SK-N-MC (cell line): ENCODE measurements around the gene CADPS.

Experiments used
- DNase-seq: peaks from one replicate; pipeline ENCODE4 v3.0.0-alpha.2; 2011; ENCODE audit warnings: low read depth, low spot score
- H3K27ac ChIP-seq: fragments of 200-600 bp; sonication (generic); 2 replicates; pipeline ENCODE4 v1.5.1; 2016; ENCODE audit warnings: mixed run types
- H3K36me3 ChIP-seq: fragments of 200-600 bp; sonication (generic); 2 replicates; pipeline ENCODE4 v1.6.1; 2017; ENCODE audit warnings: antibody characterized with exemption, low read length, mixed read lengths; ENCODE audit not compliant: insufficient read depth
- H3K4me3 ChIP-seq: fragments of 200-600 bp; sonication (generic); 2 replicates; pipeline ENCODE4 v1.5.1; 2016
- H3K9ac ChIP-seq: fragments of 200-600 bp; sonication (generic); 2 replicates; pipeline ENCODE4 v1.8.0; 2017; ENCODE audit warnings: mixed run types, mixed read lengths; ENCODE audit not compliant: insufficient read length
- H3K9me3 ChIP-seq: fragments of 200-600 bp; sonication (generic); 2 replicates; pipeline ENCODE4 v1.6.1; 2017; ENCODE audit warnings: low read depth, mild to moderate bottlenecking, antibody characterized with exemption, low read length, moderate library complexity, mixed read lengths
- EZH2 ChIP-seq: fragments of 200-600 bp; sonication (generic); IDR thresholded peaks from one replicate; pipeline ENCODE4 v1.6.1; 2017; ENCODE audit warnings: antibody characterized with exemption
- FOXP2 ChIP-seq: optimal IDR thresholded peaks from 2 replicates; pipeline ENCODE3; 2011; ENCODE audit warnings: mild to moderate bottlenecking, moderate library complexity; ENCODE audit not compliant: insufficient read depth; ENCODE audit errors: extremely low read length, control extremely low read depth
- POLR2AphosphoS5 ChIP-seq: IDR thresholded peaks from 2 replicates; pipeline ENCODE4 v1.6.1; 2012; ENCODE audit warnings: mild to moderate bottlenecking, low read depth, low read length, borderline replicate concordance

CADPS gene

GRCh38 chr3:62647711-62648110 is 227.5 kb downstream of the CADPS start:
- no peak overlapping the region for H3K27ac ChIP-seq
- H3K9me3 ChIP-seq = no peaks in the 10 kb centered on the region
- no peaks in the 10 kb centered on the region for H3K36me3 ChIP-seq
- no peak overlapping the region for H3K4me3 ChIP-seq
- no peak for DNase-seq
- no peak overlapping the region for H3K9ac ChIP-seq
- TF ChIP-seq POLR2AphosphoS5 (no peak), FOXP2 (no peak), EZH2 (no peak)

- TF ChIP-seq FOXP2 (no peak), POLR2AphosphoS5 (no peak), EZH2 (no peak)
- Histone ChIP-seq H3K4me3 (no peak overlapping the region), H3K9ac (no peak overlapping the region), H3K27ac (no peak overlapping the region), H3K36me3 (no peaks in the 10 kb centered on the region), H3K9me3 (no peaks in the 10 kb centered on the region)
- no peak for DNase-seq
Measured at GRCh38 chr3:62644493-62644892, 230.7 kb downstream of the CADPS start.

DNA sequence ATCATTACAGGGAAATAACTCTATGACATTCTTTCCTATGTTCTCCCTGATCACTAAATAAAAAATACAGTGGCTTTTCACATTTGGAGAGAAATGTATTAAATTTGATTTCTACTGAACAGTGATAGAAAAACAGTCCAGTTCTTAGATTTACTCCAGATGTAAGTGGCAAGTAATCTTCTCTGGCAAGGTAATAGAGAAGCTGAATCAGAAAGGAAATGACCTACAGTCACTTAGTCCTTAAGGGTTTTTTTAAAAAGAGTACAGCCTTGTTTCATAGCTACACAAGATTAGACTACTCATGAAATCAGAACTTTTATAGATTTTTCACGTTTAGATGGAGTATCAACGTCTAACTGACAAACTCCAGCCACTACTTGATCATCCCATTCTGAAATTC is 236.9 kb downstream of the CADPS start:
- H3K27ac ChIP-seq = no peak overlapping the region
- no peaks in the 10 kb centered on the region for H3K36me3 ChIP-seq
- H3K4me3 ChIP-seq = no peak overlapping the region
- no peak overlapping the region for H3K9ac ChIP-seq
- TF ChIP-seq FOXP2 = no peak
- TF ChIP-seq EZH2 = no peak
- no peak for TF ChIP-seq POLR2AphosphoS5
- DNase-seq = no peak
- H3K9me3 ChIP-seq = no peaks in the 10 kb centered on the region

- Histone ChIP-seq H3K36me3 (no peaks in the 10 kb centered on the region), H3K9ac (no peak overlapping the region), H3K9me3 (no peaks in the 10 kb centered on the region), H3K4me3 (no peak overlapping the region), H3K27ac (no peak overlapping the region)
- TF ChIP-seq EZH2 (no peak), POLR2AphosphoS5 (no peak), FOXP2 (no peak)
- no peak for DNase-seq
Measured at GRCh38 chr3:62636235-62636826, 238.9 kb downstream of the CADPS start.

DNA sequence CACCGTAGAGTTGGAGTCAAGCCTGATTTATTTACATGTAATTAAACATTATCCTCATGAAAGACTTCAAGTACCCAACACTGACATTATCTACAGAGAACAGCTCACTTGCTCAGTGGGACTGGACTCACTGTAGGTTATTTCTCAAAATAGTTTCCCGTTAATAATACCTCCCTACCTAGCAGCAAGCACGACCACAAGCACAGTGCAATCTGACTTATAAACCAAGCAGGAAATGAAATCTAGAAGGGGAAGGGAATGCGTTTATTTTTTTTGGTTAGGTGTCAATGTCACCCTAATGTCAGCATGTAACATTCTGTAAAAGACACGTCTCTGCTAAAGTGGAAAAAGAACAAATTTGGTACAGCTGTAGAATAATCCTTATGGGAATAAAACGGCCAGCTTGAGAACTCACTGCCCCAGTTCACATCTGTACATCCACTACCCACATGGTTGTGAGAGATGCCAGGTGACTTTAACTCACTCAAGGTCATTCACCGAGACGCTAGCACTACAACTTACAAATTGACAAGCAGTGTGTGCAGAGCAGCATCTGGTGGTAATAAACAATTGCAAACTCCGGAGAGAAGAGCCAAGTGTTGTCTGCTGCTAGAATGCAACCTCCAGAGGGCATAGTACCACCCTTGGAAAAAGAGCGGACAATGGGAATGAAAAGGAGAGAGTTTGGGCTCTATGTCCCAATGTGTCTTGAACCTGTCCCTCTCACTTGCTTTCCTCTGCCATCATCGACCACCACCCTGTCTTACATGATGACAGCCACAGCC is 242.5 kb downstream of the CADPS start:
- Histone ChIP-seq H3K4me3 (no peak overlapping the region), H3K27ac (no peak overlapping the region), H3K36me3 (no peaks in the 10 kb centered on the region), H3K9me3 (no peaks in the 10 kb centered on the region), H3K9ac (no peak overlapping the region)
- no peak for TF ChIP-seq FOXP2
- no peak for TF ChIP-seq POLR2AphosphoS5
- TF ChIP-seq EZH2 = no peak
- DNase-seq = no peak

GRCh38 chr3:62631488-62631887 is 243.7 kb downstream of the CADPS start:
- no peak overlapping the region for H3K4me3 ChIP-seq
- H3K9ac ChIP-seq = no peak overlapping the region
- no peak overlapping the region for H3K27ac ChIP-seq
- DNase-seq = no peak
- no peaks in the 10 kb centered on the region for H3K36me3 ChIP-seq
- TF ChIP-seq FOXP2 (no peak), EZH2 (no peak)
- no peaks in the 10 kb centered on the region for H3K9me3 ChIP-seq

DNA sequence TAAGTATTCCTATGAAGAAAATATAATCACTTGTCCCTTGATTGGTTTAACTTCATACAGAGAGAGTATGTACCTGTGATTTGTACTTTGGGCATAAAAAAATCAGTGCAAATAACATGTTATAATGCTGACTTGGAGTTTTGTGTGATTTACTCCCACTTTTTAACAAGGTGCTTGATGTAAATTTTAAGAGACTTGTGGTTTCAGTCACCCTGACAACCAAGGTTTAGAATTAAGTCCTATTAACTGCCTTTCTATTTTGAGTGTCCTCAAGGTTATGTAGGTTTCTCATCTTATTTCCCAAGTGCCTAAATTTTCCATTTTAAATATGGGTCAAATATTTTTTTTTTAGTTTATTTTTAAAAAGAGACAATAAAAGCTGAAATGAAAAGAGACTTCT is 244.6 kb downstream of the CADPS start:
- Histone ChIP-seq H3K36me3 (no peaks in the 10 kb centered on the region), H3K27ac (no peak overlapping the region), H3K4me3 (no peak overlapping the region), H3K9ac (no peak overlapping the region), H3K9me3 (no peaks in the 10 kb centered on the region)
- DNase-seq = no peak
- TF ChIP-seq EZH2 = no peak

- no peak overlapping the region for H3K4me3 ChIP-seq
- no peak overlapping the region for H3K9ac ChIP-seq
- TF ChIP-seq EZH2 = no peak
- TF ChIP-seq FOXP2 = no peak
- no peak for TF ChIP-seq POLR2AphosphoS5
- no peak overlapping the region for H3K27ac ChIP-seq
- H3K36me3 ChIP-seq = no peaks in the 10 kb centered on the region
- DNase-seq = no peak
- no peaks in the 10 kb centered on the region for H3K9me3 ChIP-seq
Measured at GRCh38 chr3:62625268-62625667, 249.9 kb downstream of the CADPS start.

DNA sequence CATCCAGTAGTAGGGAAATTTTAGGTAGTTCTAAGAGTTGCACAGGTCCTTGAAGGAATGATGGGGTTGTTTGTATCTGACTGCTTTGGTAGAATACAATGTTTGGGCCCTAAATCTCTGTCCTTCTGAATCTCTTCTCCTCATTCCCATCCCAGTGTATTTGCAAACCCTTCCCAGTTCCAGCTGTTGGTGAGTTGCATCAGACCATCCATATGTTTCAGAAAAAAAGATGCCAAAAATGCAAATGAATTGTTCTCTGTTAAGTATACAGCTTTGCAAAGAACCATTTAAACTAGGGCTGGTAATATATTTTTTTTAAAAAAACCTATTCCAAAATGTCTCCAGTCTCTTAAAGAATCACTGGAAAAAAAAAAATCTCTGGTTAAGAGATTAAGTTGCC is 251.0 kb downstream of the CADPS start:
- Histone ChIP-seq H3K9ac (no peak overlapping the region), H3K27ac (no peak overlapping the region)

More for the DNA sequence above, 251.0 kb downstream of the CADPS start:
- no peak overlapping the region for H3K4me3 ChIP-seq
- no peaks in the 10 kb centered on the region for H3K36me3 ChIP-seq
- TF ChIP-seq EZH2 = no peak
- no peak for TF ChIP-seq POLR2AphosphoS5
- TF ChIP-seq FOXP2 = no peak
- DNase-seq = no peak
- H3K9me3 ChIP-seq = no peaks in the 10 kb centered on the region
